Testis (tissue), 3 donors: ENCODE data around the gene PRKN. TPM values are rescaled to one million over a fixed set of nuclear protein-coding genes. Genes with fewer than 3 reads are reported as not detected.

Experiments
- DNase-seq: peaks from one replicate; pipeline ENCODE4 v3.0.0-alpha.2; 2019
- H3K27ac ChIP-seq, 2 donors: fragments of 200-600 bp; sonication (generic); one replicate each; pipeline ENCODE4 v1.5.1; 2019
- H3K27me3 ChIP-seq: fragments of 200-600 bp; sonication (generic); one replicate; pipeline ENCODE4 v1.5.1; 2019
- H3K36me3 ChIP-seq: fragments of 200-600 bp; sonication (generic); one replicate; pipeline ENCODE4 v1.5.1; 2017; ENCODE audit warnings: low read depth; ENCODE audit errors: missing control alignments
- H3K4me1 ChIP-seq: fragments of 200-600 bp; sonication (generic); one replicate; pipeline ENCODE4 v1.5.1; 2019
- H3K4me3 ChIP-seq, 2 donors: fragments of 200-600 bp; sonication (generic); one replicate each; pipeline ENCODE4 v1.5.1; 2017 to 2019
- H3K9me3 ChIP-seq: fragments of 200-600 bp; sonication (generic); one replicate; pipeline ENCODE4 v1.5.1; 2017
- CTCF ChIP-seq, 3 experiments: fragments of 450-650 bp in 2 of 3; fragments of 200-600 bp in 1 of 3; sonication (generic) in 1 of 3; IDR thresholded peaks; one replicate each; pipeline ENCODE4 v1.5.1; 2016 to 2019; ENCODE audit warnings: antibody characterized with exemption in 3 of 3, mild to moderate bottlenecking in 2 of 3, moderate library complexity in 1 of 3
- POLR2A ChIP-seq: fragments of 450-650 bp; IDR thresholded peaks from one replicate; pipeline ENCODE4 v1.6.1; 2017; ENCODE audit warnings: antibody characterized with exemption, mild to moderate bottlenecking, moderate library complexity
- WGBS, 2 donors: methylation state at CpG; one replicate each; pipeline ENCODE4 v1.1.5; 2018; 5-methylcytosine and 5-hydroxymethylcytosine counted together
- intact Hi-C: fragments of 100-400 bp; cut with DNase I; formaldehyde crosslinking; loops from one replicate; pipeline ENCODE4 v1.15.1; 2023; ENCODE audit warnings: low total_unique reads
- polyA plus RNA-seq: library from polyadenylated mRNA; stranded (reverse); fragments of 350-450 nt; fragmentation: Illumina TruSeq; extraction: RNeasy Lipid Tissue Mini Kit (QIAGEN cat#74804); gene quantifications from one replicate; pipeline ENCODE4 v1.2.3, GENCODE V29; 2014; ENCODE audit warnings: low read depth, low replicate concordance; ENCODE audit not compliant: insufficient read depth
- total RNA-seq, 2 donors: library from RNA; depleted of rRNA; stranded (reverse); fragments of >200 nt; gene quantifications; one replicate each; pipeline ENCODE4 v1.2.3, GENCODE V29; 2016

PRKN gene
- total and polyA plus RNA-seq, 3 donors from 2014 or later, result 19.1 to 34.5 (median 28.8) TPM

- H3K4me3 ChIP-seq, result no peak overlapping the region
- peaks cover 13% of the 10 kb centered on the region for H3K4me1 ChIP-seq
- DNase-seq, result no peak
- H3K9me3 ChIP-seq, result no peaks in the 10 kb centered on the region
- TF ChIP-seq POLR2A (no peak), CTCF (IDR thresholded peaks at IDR 0.05) (no peak)
- no peaks in the 10 kb centered on the region for H3K27me3 ChIP-seq
- intact Hi-C loops, result no loop called here
- 63 to 72% methylated on average over 3 of the region's 3 CpGs for WGBS, 2 donors
- no peak overlapping the region for H3K27ac ChIP-seq
- H3K36me3 ChIP-seq, result no peaks in the 10 kb centered on the region
These were observed 1297.6 kb downstream of the PRKN start for GRCh38 chr6:161429921-161430490.

- TF ChIP-seq POLR2A (no peak), CTCF (IDR thresholded peaks at IDR 0.05) (no peak)
- DNase-seq, result no peak
- H3K36me3 ChIP-seq, result no peaks in the 10 kb centered on the region
- intact Hi-C loops, result loop anchor here (5.0 kb wide), 1 partner anchor 1833 kb away; no protein-coding TSS in a partner anchor
- no peaks in the 10 kb centered on the region for H3K9me3 ChIP-seq
- H3K27me3 ChIP-seq, result no peaks in the 10 kb centered on the region
- H3K4me3 ChIP-seq, result no peak overlapping the region
- H3K4me1 ChIP-seq, result no peaks in the 10 kb centered on the region
- H3K27ac ChIP-seq, result no peak overlapping the region
These were observed 1303.1 kb downstream of the PRKN start for GRCh38 chr6:161424421-161424820.

- H3K4me3 ChIP-seq, result no peak overlapping the region
- no peak for TF ChIP-seq POLR2A
- TF ChIP-seq CTCF (IDR thresholded peaks at IDR 0.05), result no peak
- peaks cover 5% of the 10 kb centered on the region for H3K4me1 ChIP-seq
- intact Hi-C loops, result loop anchor here (5.0 kb wide), 1 partner anchor 1834 kb away; no protein-coding TSS in a partner anchor
- H3K9me3 ChIP-seq, result no peaks in the 10 kb centered on the region
- 71 to 73% methylated on average over 16 of the region's 16 CpGs for WGBS, 2 donors
- DNase-seq, result peak; percentile 61
- no peak overlapping the region for H3K27ac ChIP-seq
- H3K36me3 ChIP-seq, result no peaks in the 10 kb centered on the region
- no peaks in the 10 kb centered on the region for H3K27me3 ChIP-seq
These were observed 1304.6 kb downstream of the PRKN start for GRCh38 chr6:161422710-161423680.

- DNase-seq, result peak; percentile 86
These were observed 1309.1 kb downstream of the PRKN start for GRCh38 chr6:161418463-161418945.

More at GRCh38 chr6:161418463-161418945, 1309.1 kb downstream of the PRKN start:
- Histone ChIP-seq H3K36me3 (no peaks in the 10 kb centered on the region), H3K9me3 (no peaks in the 10 kb centered on the region), H3K27ac (peak overlapping the region in 1 of 2 donors; percentile 43), H3K27me3 (no peaks in the 10 kb centered on the region), H3K4me3 (no peak overlapping the region), H3K4me1 (peaks cover 9% of the 10 kb centered on the region)
- peak; percentile 72 to 85 (median 80) for TF ChIP-seq CTCF (IDR thresholded peaks at IDR 0.05)
- TF ChIP-seq POLR2A, result no peak
- 25 to 38% methylated on average over 7 of the region's 7 CpGs for WGBS, 2 donors
- intact Hi-C loops, result no loop called here
